Measurements from ENCODE around the gene KAZALD1. TPM values are rescaled to one million over a fixed set of nuclear protein-coding genes. Genes with fewer than 3 reads are reported as not detected.

The KAZALD1 gene
- total RNA-seq, 1 experiment from 2014 or later = 42.3 TPM

DNA sequence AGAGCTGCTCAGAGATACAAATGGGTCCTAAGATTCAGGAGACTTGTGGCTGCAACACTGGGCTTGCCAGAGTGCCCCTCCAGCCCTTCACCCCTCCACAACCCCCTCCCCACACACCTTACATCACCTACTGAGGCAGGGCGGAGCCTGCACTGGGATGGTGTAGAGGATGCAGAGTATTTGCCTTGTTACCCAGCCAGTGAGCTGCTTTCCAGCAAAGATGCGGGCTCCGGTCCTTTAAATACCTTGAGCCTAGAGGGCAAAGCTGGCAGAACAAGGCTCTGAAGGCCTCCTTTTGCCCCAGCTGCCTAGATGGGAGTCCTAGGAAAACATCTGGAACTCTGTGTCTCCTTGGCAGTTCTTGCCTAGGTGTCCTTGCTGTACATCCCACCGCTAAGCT is 34.6 kb downstream of the KAZALD1 start:
- H3K4me1 Mint-ChIP-seq (ENCODE audit: low read depth, unreplicated experiment) = peaks cover 25% of the 10 kb centered on the region
- POLR2A ChIA-PET = interaction anchor here (1.8 kb wide), 1 partner anchor 46 kb away, joined by 16 read pairs; no protein-coding TSS in a partner anchor

GRCh38 chr10:101097881-101098280 is 36.1 kb downstream of the KAZALD1 start:
- Histone ChIP-seq H3K27me3 (replicated peaks; ENCODE audit: control insufficient read depth, insufficient read depth, low read length) (no peaks in the 10 kb centered on the region), H3K4me3 (ENCODE audit: low read depth, low read length) (no peak overlapping the region), H3K36me3 (ENCODE audit: control insufficient read depth, insufficient read depth, low read length) (no peaks in the 10 kb centered on the region), H3K9me3 (no peaks in the 10 kb centered on the region), H3K4me1 (peaks cover 24% of the 10 kb centered on the region)
- Mint-ChIP-seq H3K4me1 (ENCODE audit: low read depth, unreplicated experiment) (peaks cover 11% of the 10 kb centered on the region), H3K9me3 (ENCODE audit: unreplicated experiment) (no peaks in the 10 kb centered on the region), H3K36me3 (ENCODE audit: insufficient read depth, unreplicated experiment) (no peaks in the 10 kb centered on the region), H3K4me3 (ENCODE audit: unreplicated experiment) (no peak overlapping the region), H3K27me3 (ENCODE audit: insufficient read depth, unreplicated experiment) (no peaks in the 10 kb centered on the region), H3K27ac (ENCODE audit: unreplicated experiment) (no peak overlapping the region)
- ChIA-PET CTCF (interaction anchor here (1.1 to 12.8 kb wide), 3 partner anchors 14 to 44 kb away, joined by 3 to 541 read pairs (median 60); no protein-coding TSS in a partner anchor), POLR2A (no interaction called here)
- TF ChIP-seq, protein P1, sequence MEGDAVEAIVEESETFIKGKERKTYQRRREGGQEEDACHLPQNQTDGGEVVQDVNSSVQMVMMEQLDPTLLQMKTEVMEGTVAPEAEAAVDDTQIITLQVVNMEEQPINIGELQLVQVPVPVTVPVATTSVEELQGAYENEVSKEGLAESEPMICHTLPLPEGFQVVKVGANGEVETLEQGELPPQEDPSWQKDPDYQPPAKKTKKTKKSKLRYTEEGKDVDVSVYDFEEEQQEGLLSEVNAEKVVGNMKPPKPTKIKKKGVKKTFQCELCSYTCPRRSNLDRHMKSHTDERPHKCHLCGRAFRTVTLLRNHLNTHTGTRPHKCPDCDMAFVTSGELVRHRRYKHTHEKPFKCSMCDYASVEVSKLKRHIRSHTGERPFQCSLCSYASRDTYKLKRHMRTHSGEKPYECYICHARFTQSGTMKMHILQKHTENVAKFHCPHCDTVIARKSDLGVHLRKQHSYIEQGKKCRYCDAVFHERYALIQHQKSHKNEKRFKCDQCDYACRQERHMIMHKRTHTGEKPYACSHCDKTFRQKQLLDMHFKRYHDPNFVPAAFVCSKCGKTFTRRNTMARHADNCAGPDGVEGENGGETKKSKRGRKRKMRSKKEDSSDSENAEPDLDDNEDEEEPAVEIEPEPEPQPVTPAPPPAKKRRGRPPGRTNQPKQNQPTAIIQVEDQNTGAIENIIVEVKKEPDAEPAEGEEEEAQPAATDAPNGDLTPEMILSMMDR (IDR thresholded peaks at IDR 0.05; ENCODE audit: insufficient read depth in 1 of 2, low read depth in 1 of 2, low read length in 1 of 2, severe bottlenecking in 1 of 2, unreplicated experiment in 1 of 2) = no peak
- BruUV-seq (replicated peaks) = no TSS peak
- no peak for DNase-seq
- intact Hi-C loops (cut with micrococcal nuclease; ENCODE audit: unreplicated experiment) = no loop called here

More for the DNA sequence above, 34.6 kb downstream of the KAZALD1 start:
- DNase-seq = no peak
- Mint-ChIP-seq H3K27me3 (ENCODE audit: insufficient read depth, unreplicated experiment) (no peaks in the 10 kb centered on the region), H3K27ac (ENCODE audit: unreplicated experiment) (no peak overlapping the region), H3K4me3 (ENCODE audit: unreplicated experiment) (no peak overlapping the region), H3K36me3 (ENCODE audit: insufficient read depth, unreplicated experiment) (no peaks in the 10 kb centered on the region), H3K9me3 (ENCODE audit: unreplicated experiment) (no peaks in the 10 kb centered on the region)
- Histone ChIP-seq H3K27me3 (replicated peaks; ENCODE audit: control insufficient read depth, insufficient read depth, low read length) (no peaks in the 10 kb centered on the region), H3K4me1 (peaks cover 35% of the 10 kb centered on the region), H3K36me3 (ENCODE audit: control insufficient read depth, insufficient read depth, low read length) (no peaks in the 10 kb centered on the region), H3K9me3 (no peaks in the 10 kb centered on the region), H3K4me3 (ENCODE audit: low read depth, low read length) (no peak overlapping the region)
- intact Hi-C loops (cut with micrococcal nuclease; ENCODE audit: unreplicated experiment) = no loop called here
- BruUV-seq (replicated peaks) = no TSS peak
- TF ChIP-seq, protein P1 (IDR thresholded peaks at IDR 0.05; ENCODE audit: insufficient read depth in 1 of 2, low read depth in 1 of 2, low read length in 1 of 2, severe bottlenecking in 1 of 2, unreplicated experiment in 1 of 2) = no peak
- CTCF ChIA-PET = interaction anchor here (0.8 to 12.8 kb wide), 12 partner anchors 11 to 55 kb away, joined by 3 to 541 read pairs (median 14); partner anchors contain the start of gene TLX1

GRCh38 chr10:101099901-101100300 is 38.1 kb downstream of the KAZALD1 start:
- ChIA-PET CTCF (interaction anchor here (0.7 to 12.8 kb wide), 3 partner anchors 8 to 42 kb away, joined by 3 to 541 read pairs (median 4); partner anchors contain the start of gene KAZALD1), POLR2A (no interaction called here)
- no peaks in the 10 kb centered on the region for H3K27me3 Mint-ChIP-seq (ENCODE audit: insufficient read depth, unreplicated experiment)
- BruUV-seq (replicated peaks) = no TSS peak
- H3K36me3 Mint-ChIP-seq (ENCODE audit: insufficient read depth, unreplicated experiment) = no peaks in the 10 kb centered on the region
- DNase-seq = no peak
- no peaks in the 10 kb centered on the region for H3K4me1 Mint-ChIP-seq (ENCODE audit: low read depth, unreplicated experiment)
- TF ChIP-seq, protein P1 (IDR thresholded peaks at IDR 0.05; ENCODE audit: insufficient read depth in 1 of 2, low read depth in 1 of 2, low read length in 1 of 2, severe bottlenecking in 1 of 2, unreplicated experiment in 1 of 2) = no peak
- Histone ChIP-seq H3K4me1 (peaks cover 6% of the 10 kb centered on the region), H3K4me3 (ENCODE audit: low read depth, low read length) (no peak overlapping the region), H3K9me3 (no peaks in the 10 kb centered on the region), H3K27me3 (replicated peaks; ENCODE audit: control insufficient read depth, insufficient read depth, low read length) (no peaks in the 10 kb centered on the region), H3K36me3 (ENCODE audit: control insufficient read depth, insufficient read depth, low read length) (no peaks in the 10 kb centered on the region)
- H3K4me3 Mint-ChIP-seq (ENCODE audit: unreplicated experiment) = no peak overlapping the region
- no peak overlapping the region for H3K27ac Mint-ChIP-seq (ENCODE audit: unreplicated experiment)
- H3K9me3 Mint-ChIP-seq (ENCODE audit: unreplicated experiment) = no peaks in the 10 kb centered on the region
- intact Hi-C loops (cut with micrococcal nuclease; ENCODE audit: unreplicated experiment) = no loop called here
